ENCODE measurements around the gene RRBP1. TPM values are rescaled to one million over a fixed set of nuclear protein-coding genes. Genes with fewer than 3 reads are reported as not detected.

The RRBP1 gene
- total and polyA plus RNA-seq, 3 donors from 2014 or later, result 93.8 to 146 (median 144) TPM

DNA sequence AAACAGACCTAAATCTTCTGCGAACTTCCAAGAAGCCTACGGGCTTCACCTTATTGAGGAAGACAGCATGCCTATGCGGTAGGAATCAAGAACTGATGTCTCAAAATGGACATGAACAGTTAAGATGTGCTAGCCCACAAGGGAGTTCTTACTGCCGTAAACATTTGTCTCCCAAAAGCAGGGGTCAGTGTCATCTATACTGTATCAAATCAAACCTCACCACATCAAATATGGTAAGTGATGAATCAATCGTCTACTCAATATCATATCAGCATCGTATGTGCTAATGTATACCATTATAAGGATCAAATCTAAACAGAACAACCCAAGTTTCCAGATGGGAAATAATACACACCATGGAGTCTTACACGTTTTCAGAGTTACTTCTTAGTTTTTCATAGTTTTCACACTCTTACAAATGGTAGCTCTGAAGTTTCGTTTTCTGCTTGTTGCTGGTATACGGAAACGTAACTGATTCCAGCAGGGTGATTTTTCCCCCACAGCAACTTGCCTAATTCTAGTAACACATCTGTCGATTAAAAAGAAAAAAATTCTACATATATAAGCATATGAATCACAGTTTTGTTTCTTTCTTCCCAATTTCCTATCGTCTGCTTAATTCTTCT is 12.6 kb downstream of the RRBP1 start:
- intact Hi-C loops (cut with DNase I; ENCODE audit: low total_unique reads), result no loop called here
- no peak overlapping the region for H3K27ac ChIP-seq
- no peak overlapping the region for H3K4me3 ChIP-seq
- no peaks in the 10 kb centered on the region for H3K27me3 ChIP-seq
- no peaks in the 10 kb centered on the region for H3K4me1 ChIP-seq
- no peaks in the 10 kb centered on the region for H3K9me3 ChIP-seq
- WGBS, 2 donors, result 92 to 95% methylated on average over 12 of the region's 12 CpGs
- DNase-seq, result no peak
- no peak for TF ChIP-seq POLR2A (IDR thresholded peaks at IDR 0.05)
- TF ChIP-seq, protein P1, sequence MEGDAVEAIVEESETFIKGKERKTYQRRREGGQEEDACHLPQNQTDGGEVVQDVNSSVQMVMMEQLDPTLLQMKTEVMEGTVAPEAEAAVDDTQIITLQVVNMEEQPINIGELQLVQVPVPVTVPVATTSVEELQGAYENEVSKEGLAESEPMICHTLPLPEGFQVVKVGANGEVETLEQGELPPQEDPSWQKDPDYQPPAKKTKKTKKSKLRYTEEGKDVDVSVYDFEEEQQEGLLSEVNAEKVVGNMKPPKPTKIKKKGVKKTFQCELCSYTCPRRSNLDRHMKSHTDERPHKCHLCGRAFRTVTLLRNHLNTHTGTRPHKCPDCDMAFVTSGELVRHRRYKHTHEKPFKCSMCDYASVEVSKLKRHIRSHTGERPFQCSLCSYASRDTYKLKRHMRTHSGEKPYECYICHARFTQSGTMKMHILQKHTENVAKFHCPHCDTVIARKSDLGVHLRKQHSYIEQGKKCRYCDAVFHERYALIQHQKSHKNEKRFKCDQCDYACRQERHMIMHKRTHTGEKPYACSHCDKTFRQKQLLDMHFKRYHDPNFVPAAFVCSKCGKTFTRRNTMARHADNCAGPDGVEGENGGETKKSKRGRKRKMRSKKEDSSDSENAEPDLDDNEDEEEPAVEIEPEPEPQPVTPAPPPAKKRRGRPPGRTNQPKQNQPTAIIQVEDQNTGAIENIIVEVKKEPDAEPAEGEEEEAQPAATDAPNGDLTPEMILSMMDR (IDR thresholded peaks at IDR 0.05), result no peak
- no peaks in the 10 kb centered on the region for H3K36me3 ChIP-seq (ENCODE audit: low read depth, missing control alignments)

DNA sequence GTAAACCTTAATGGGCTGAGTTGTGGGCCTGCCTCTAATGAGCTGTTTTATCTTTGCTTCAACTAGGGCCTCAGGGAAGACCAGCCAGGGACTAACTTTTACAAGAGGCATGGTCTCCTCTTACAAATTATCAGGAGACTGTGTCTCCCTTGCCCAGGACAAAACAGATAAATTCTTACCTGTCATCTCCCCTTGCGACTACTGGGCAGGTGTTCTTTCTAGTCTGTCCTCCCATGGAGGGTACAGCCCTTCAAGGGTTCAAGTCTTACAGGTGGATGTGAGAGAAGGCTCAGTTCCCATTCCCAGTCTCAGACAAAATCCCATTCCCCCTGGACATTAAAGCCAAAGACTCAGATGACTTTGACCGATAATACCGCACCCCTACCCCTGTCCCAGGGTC is 13.6 kb downstream of the RRBP1 start:
- H3K27ac ChIP-seq, result no peak overlapping the region
- H3K4me1 ChIP-seq, result no peaks in the 10 kb centered on the region
- no peak for TF ChIP-seq POLR2A (IDR thresholded peaks at IDR 0.05)
- TF ChIP-seq, protein P1 (IDR thresholded peaks at IDR 0.05), result no peak
- intact Hi-C loops (cut with DNase I; ENCODE audit: low total_unique reads), result no loop called here
- DNase-seq, result no peak
- H3K36me3 ChIP-seq (ENCODE audit: low read depth, missing control alignments), result no peaks in the 10 kb centered on the region
- no peaks in the 10 kb centered on the region for H3K9me3 ChIP-seq
- no peak overlapping the region for H3K4me3 ChIP-seq
- 97 to 100% methylated on average over 3 of the region's 3 CpGs for WGBS, 2 donors
- H3K27me3 ChIP-seq, result no peaks in the 10 kb centered on the region

DNA sequence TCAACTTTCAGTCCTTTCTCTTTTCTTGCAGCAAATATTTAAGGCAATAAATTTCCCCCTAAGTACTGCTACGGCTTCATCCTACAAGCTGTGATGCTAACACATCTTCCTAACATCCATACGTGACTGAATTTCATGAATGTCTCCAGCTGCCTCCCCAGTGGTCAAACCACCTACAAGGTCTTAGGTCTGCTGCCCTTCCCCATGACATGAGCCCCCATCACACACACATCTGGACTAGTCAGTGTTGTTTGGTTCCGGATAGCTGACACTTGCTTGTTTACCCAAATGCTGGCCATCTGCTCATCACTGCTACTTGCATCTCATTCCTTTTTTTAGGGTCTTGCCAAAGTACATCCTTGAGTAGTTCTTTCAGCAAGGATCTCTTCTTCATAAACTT is 14.6 kb downstream of the RRBP1 start:
- no peak for TF ChIP-seq POLR2A (IDR thresholded peaks at IDR 0.05)
- TF ChIP-seq, protein P1 (IDR thresholded peaks at IDR 0.05), result no peak
- DNase-seq, result no peak
- Histone ChIP-seq H3K4me1 (no peaks in the 10 kb centered on the region), H3K27me3 (no peaks in the 10 kb centered on the region), H3K4me3 (no peak overlapping the region), H3K9me3 (no peaks in the 10 kb centered on the region), H3K27ac (no peak overlapping the region), H3K36me3 (ENCODE audit: low read depth, missing control alignments) (no peaks in the 10 kb centered on the region)
- intact Hi-C loops (cut with DNase I; ENCODE audit: low total_unique reads), result no loop called here
- WGBS, 2 donors, result 90 to 92% methylated on average over 3 of the region's 3 CpGs

DNA sequence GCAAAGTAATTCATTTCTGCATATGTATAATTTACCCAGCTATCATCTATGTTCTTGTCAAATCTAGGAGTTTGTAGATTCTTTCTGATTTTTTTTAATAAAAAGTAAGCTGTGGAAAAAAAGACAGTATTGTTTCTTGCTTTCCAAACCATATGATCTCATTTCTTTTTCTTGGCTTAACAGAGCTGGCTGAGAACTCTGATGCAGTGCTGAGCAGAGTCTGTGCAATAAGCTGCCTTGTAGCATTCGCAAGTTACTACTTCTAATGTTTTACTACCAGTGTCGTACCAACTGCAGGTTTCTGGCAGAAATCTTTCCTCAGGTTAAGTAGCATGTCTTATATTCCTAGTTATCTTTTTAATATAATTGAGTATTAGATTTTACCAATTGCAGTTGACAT is 15.6 kb downstream of the RRBP1 start:
- H3K4me3 ChIP-seq, result no peak overlapping the region
- whole genome bisulfite sequencing, 2 donors, result 48 to 50% methylated on average over 2 of the region's 2 CpGs
- H3K27me3 ChIP-seq, result no peaks in the 10 kb centered on the region
- intact Hi-C loops (cut with DNase I; ENCODE audit: low total_unique reads), result no loop called here
- TF ChIP-seq, protein P1 (IDR thresholded peaks at IDR 0.05), result no peak
- TF ChIP-seq POLR2A (IDR thresholded peaks at IDR 0.05), result no peak
- H3K27ac ChIP-seq, result no peak overlapping the region
- no peak for DNase-seq
- H3K9me3 ChIP-seq, result no peaks in the 10 kb centered on the region
- no peaks in the 10 kb centered on the region for H3K4me1 ChIP-seq
- no peaks in the 10 kb centered on the region for H3K36me3 ChIP-seq (ENCODE audit: low read depth, missing control alignments)

DNA sequence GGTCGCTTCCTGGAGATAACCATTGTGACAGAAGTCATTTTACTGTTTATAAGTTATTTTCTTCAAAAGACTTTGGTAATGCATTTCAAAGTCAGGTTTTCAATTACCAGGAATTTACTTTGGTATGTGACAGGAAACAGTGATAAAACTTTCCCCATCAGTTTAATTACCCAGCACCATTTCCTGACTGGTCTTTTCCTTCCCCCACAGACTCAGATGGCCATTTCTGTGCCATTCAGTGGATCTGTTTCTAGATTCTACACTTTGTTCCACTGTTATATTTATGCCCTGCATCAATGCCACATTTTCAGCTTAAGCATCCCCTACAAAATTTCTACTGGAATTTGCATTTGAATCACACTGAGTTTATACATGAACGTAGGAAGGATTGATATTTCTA is 16.3 kb downstream of the RRBP1 start:
- no peak for DNase-seq
- TF ChIP-seq POLR2A (IDR thresholded peaks at IDR 0.05), result no peak
- TF ChIP-seq, protein P1 (IDR thresholded peaks at IDR 0.05), result no peak
- H3K27me3 ChIP-seq, result no peaks in the 10 kb centered on the region
- no peak overlapping the region for H3K4me3 ChIP-seq
- WGBS, 2 donors, result 86 to 96% methylated on average over 2 of the region's 2 CpGs
- no peak overlapping the region for H3K27ac ChIP-seq
- H3K36me3 ChIP-seq (ENCODE audit: low read depth, missing control alignments), result no peaks in the 10 kb centered on the region
- intact Hi-C loops (cut with DNase I; ENCODE audit: low total_unique reads), result no loop called here
- no peaks in the 10 kb centered on the region for H3K4me1 ChIP-seq
- no peaks in the 10 kb centered on the region for H3K9me3 ChIP-seq
